Epithelial cell of esophagus (primary cell): Measurements from ENCODE around the gene SLC45A2.

Experiments used
- DNase-seq: peaks from one replicate; pipeline ENCODE4 v3.0.0; 2010; ENCODE audit warnings: low read depth
- H3K4me3 ChIP-seq: 2 replicates; pipeline ENCODE4 v1.5.1; 2011; ENCODE audit warnings: mild to moderate bottlenecking, low read length, control low read depth
- TF ChIP-seq, protein P1 (sequence below): IDR thresholded peaks from 2 replicates; pipeline ENCODE4 v1.5.1; 2011; ENCODE audit warnings: low read depth, mild to moderate bottlenecking, low read length, control low read depth, inconsistent platforms; ENCODE audit not compliant: insufficient read depth; ENCODE audit errors: missing control alignments

The SLC45A2 gene

DNA sequence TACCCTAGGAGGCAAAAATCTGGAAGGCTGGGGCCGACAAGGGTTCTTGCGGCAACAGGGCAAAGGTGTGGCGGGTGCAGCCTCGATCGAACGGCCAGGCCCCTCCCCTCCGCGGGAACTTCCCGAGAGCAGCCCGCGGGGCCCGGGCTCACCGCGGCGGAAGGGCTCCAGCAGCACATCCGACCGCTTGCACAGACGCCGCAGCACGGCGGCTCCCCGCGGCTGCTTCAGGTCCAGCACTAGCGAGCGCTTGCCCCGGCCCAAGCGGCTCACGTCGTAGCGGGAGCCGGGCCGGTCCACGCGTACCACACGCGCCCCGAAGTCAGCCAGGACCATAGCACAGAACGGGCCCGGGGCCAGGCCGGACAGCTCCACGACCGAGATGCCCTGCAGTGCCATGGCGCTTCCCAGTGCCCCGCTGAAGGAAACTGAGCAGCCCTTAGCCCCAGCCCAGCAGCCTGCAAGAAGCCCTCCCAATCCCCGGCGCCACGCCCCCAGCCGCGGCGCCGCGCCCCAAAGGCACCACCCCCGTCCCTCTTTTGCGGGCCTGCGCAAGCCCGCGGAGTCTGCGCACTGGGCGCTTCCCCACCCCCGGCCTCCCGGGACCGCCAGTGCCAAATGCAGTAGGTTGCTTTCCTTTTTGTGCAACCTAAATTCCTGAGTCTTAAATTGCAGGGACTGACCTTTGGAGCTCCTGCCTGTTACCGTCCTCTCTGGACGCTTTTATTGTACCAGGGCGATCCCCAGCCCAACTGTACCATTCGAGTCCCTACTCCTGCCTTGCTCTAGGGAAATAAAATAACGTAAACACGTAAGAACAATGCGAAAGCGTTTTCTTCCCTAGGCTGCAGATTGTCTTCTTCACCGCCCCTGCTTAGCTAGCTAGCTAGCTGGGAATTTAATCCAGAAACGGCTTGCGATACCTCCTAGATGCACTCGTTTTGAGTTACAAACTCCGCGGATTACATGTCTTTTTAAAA, 23.4 kb upstream of the SLC45A2 start, which contains the start of gene AMACR:
Gene AMACR, minus strand, starts transcription at position 430 of the 980 bp plus-strand sequence. Its CDS starts 31 bp downstream, at position 399.
- peak; percentile 94 for DNase-seq
- TF ChIP-seq, protein P1, sequence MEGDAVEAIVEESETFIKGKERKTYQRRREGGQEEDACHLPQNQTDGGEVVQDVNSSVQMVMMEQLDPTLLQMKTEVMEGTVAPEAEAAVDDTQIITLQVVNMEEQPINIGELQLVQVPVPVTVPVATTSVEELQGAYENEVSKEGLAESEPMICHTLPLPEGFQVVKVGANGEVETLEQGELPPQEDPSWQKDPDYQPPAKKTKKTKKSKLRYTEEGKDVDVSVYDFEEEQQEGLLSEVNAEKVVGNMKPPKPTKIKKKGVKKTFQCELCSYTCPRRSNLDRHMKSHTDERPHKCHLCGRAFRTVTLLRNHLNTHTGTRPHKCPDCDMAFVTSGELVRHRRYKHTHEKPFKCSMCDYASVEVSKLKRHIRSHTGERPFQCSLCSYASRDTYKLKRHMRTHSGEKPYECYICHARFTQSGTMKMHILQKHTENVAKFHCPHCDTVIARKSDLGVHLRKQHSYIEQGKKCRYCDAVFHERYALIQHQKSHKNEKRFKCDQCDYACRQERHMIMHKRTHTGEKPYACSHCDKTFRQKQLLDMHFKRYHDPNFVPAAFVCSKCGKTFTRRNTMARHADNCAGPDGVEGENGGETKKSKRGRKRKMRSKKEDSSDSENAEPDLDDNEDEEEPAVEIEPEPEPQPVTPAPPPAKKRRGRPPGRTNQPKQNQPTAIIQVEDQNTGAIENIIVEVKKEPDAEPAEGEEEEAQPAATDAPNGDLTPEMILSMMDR, result no peak
- peak within 1 kb of the TSS; percentile 77 for H3K4me3 ChIP-seq

GRCh38 chr5:34007201-34007620, 22.7 kb upstream of the SLC45A2 start:
- no peak for DNase-seq
- TF ChIP-seq, protein P1, result no peak
- peak overlapping the region; percentile 77 for H3K4me3 ChIP-seq

- TF ChIP-seq, protein P1, result no peak
- DNase-seq, result no peak
- H3K4me3 ChIP-seq, result no peak overlapping the region
Observed at GRCh38 chr5:34005681-34006080, 21.2 kb upstream of the SLC45A2 start.

DNA sequence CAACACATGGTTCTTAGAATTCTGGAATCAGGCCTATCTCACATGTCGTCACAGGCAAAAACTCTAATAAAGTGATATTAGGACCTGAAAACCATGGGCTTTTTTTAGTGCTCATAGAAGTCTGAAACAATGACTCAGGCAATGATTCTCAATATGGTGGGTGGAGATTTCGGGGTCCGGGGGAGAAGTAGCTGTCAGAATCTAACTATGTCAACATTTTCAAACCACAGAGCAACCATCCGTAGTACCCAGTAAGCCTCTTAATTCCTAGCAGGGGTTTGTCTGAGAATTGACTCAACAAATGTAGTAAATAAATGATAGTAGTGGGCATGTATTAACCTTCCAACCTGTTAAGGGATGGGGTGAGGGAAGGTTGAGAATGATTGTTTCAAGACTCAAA, 20.7 kb upstream of the SLC45A2 start:
- DNase-seq, result no peak
- H3K4me3 ChIP-seq, result no peak overlapping the region
- TF ChIP-seq, protein P1, result no peak

GRCh38 chr5:34003941-34004340, 19.4 kb upstream of the SLC45A2 start:
- H3K4me3 ChIP-seq, result no peak overlapping the region
- no peak for DNase-seq
- TF ChIP-seq, protein P1, result no peak

DNA sequence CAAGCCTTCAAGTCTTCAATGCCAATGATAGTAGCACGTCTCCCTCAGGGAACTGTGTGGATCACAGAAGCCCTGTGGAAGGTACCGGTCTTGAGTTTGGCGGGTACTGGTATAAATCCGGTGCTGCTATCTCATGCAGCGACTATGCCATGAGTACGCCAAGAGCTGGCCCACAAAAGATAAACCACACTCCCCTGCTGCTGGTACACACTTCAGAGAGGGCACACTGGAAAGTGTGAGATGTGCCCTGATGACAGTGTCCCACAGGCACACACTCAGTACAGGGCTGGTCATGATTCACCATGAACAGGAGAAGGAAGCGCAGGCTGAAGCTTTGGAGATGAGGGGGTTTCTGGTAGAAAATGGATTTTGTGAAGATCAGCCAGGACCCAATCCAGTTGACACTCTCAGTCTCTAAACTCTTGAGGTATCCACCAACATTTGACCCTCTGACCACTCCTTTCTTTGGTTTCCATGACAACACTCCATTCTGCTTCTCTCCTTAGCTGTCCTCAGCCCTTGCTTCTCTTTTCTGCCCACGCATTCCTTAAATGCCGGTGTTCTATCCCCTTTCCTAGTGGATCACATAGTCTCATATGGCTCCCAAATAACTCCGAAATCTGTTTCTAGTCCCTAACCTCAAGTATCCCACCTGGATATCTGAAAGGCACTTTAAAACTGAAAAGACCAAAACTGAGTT, 18.3 kb upstream of the SLC45A2 start:
- TF ChIP-seq, protein P1, result no peak
- no peak overlapping the region for H3K4me3 ChIP-seq
- no peak for DNase-seq
